GM13976 (cell line): ENCODE measurements around the gene FGFR1OP2.
"Not testable (repeated sequence)": the region's sequence is repeated elsewhere in the genome, so short reads cannot be mapped to it uniquely, and the experiment has no call there.

Experiments
- DNase-seq: peaks from one replicate; pipeline ENCODE4 v3.0.0; 2012; ENCODE audit warnings: low spot score
- CTCF ChIP-seq: IDR thresholded peaks from 2 replicates; pipeline ENCODE4 v1.5.1; 2012; ENCODE audit warnings: borderline replicate concordance, mild to moderate bottlenecking; ENCODE audit not compliant: insufficient read depth; ENCODE audit errors: extremely low read depth, missing control alignments, control extremely low read depth
- in situ Hi-C: fragments of 300-500 bp; cut with MboI; formaldehyde crosslinking; loops from one replicate; pipeline ENCODE4 v1.12.0; 2022; ENCODE audit warnings: low sequenced_read_pairs, mixed read lengths, inconsistent platforms; ENCODE audit not compliant: unreplicated experiment

The FGFR1OP2 gene

GRCh38 chr12:26940516-26941214 lies 2.4 kb downstream of the FGFR1OP2 start:
- TF ChIP-seq CTCF = no peak
- in situ Hi-C loops = no loop called here
- no peak for DNase-seq

- TF ChIP-seq CTCF = no peak
- in situ Hi-C loops = no loop called here
- no peak for DNase-seq
These were observed 2.9 kb downstream of the FGFR1OP2 start for GRCh38 chr12:26941215-26941594.

- in situ Hi-C loops = no loop called here
These were observed 10.0 kb downstream of the FGFR1OP2 start for GRCh38 chr12:26948309-26948708.

GRCh38 chr12:26953447-26953846 lies 15.2 kb downstream of the FGFR1OP2 start:
- no peak for TF ChIP-seq CTCF
- no peak for DNase-seq
- in situ Hi-C loops = no loop called here

More at GRCh38 chr12:26948309-26948708, 10.0 kb downstream of the FGFR1OP2 start:
- TF ChIP-seq CTCF = no peak
- DNase-seq = no peak

GRCh38 chr12:26954027-26954426 lies 15.8 kb downstream of the FGFR1OP2 start:
- no peak for DNase-seq
- TF ChIP-seq CTCF = no peak
- in situ Hi-C loops = no loop called here

GRCh38 chr12:26961391-26961790 lies 23.1 kb downstream of the FGFR1OP2 start:
- DNase-seq, in situ Hi-C loops: not testable (repeated sequence)

- in situ Hi-C loops = no loop called here
- no peak for TF ChIP-seq CTCF
- DNase-seq = no peak
These were observed 23.5 kb downstream of the FGFR1OP2 start for GRCh38 chr12:26961803-26962202.
